AG10803 (cell line): ENCODE data around the gene AKT2.

ENCODE experiments used
- DNase-seq: peaks from one replicate; pipeline ENCODE4 v3.0.0; 2010; ENCODE audit warnings: low read depth
- H3K4me3 ChIP-seq: 2 replicates; pipeline ENCODE4 v1.5.1; 2011; ENCODE audit warnings: mild to moderate bottlenecking, low read length, control low read depth
- TF ChIP-seq, protein P1 (sequence below): conservative IDR thresholded peaks from 2 replicates; pipeline ENCODE4 v1.5.1; 2011; ENCODE audit warnings: mild to moderate bottlenecking, low read length, control low read depth, inconsistent platforms

AKT2 gene

DNA sequence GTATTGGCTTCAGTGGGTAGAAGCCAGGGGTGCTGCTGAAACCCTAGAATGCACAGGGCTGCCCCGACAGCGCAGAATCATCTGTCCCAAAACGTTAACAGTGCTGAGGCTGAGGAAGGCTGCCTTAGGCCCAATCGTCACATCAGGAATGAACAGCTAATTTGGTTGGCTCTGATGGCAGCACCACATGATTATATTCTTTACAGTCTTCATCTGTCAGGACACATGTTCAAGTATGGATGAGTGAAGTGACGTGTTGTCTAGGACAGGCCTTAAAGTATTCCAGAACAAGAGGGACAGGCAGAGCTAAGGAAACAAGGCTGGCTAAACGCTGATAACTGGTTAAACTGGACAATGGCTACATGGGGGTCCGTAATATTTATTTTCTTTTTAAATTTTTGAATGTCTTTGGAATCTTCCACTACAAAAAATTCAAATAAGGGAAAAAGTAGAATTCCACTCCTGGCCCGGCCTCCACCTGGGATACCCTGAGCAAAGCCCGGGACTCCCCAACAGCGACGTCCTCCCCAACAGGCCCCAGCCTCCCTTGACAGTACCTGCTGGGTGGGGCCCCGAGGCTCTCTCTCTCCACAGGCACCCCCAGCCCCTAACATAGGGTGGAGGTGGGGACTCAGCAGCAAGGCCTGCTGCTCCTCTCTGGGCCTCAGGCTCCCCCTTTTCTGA, 43.9 kb downstream of the AKT2 start:
- DNase-seq: no peak
- H3K4me3 ChIP-seq: no peak overlapping the region
- TF ChIP-seq, protein P1, sequence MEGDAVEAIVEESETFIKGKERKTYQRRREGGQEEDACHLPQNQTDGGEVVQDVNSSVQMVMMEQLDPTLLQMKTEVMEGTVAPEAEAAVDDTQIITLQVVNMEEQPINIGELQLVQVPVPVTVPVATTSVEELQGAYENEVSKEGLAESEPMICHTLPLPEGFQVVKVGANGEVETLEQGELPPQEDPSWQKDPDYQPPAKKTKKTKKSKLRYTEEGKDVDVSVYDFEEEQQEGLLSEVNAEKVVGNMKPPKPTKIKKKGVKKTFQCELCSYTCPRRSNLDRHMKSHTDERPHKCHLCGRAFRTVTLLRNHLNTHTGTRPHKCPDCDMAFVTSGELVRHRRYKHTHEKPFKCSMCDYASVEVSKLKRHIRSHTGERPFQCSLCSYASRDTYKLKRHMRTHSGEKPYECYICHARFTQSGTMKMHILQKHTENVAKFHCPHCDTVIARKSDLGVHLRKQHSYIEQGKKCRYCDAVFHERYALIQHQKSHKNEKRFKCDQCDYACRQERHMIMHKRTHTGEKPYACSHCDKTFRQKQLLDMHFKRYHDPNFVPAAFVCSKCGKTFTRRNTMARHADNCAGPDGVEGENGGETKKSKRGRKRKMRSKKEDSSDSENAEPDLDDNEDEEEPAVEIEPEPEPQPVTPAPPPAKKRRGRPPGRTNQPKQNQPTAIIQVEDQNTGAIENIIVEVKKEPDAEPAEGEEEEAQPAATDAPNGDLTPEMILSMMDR: no peak

DNA sequence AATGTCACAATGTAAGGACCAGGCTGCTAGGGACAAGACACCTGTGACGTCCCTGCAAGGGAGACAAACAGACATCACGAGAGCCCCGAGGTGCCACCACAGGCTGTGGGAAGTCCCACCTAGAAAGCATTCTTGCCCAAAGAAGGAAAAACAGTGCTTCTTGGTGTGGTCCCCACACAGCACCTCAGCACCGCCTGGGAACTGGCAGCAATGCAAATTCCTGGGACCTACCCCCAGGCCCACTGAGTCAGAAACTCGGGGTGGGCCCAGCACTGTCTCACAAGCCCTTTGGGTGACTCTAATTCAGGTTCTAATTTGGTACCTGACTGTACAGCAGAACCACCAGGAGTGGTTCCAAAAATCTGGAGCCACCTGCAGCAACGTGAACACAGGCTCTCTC, 44.8 kb downstream of the AKT2 start:
- TF ChIP-seq, protein P1: no peak
- no peak for DNase-seq
- no peak overlapping the region for H3K4me3 ChIP-seq

DNA sequence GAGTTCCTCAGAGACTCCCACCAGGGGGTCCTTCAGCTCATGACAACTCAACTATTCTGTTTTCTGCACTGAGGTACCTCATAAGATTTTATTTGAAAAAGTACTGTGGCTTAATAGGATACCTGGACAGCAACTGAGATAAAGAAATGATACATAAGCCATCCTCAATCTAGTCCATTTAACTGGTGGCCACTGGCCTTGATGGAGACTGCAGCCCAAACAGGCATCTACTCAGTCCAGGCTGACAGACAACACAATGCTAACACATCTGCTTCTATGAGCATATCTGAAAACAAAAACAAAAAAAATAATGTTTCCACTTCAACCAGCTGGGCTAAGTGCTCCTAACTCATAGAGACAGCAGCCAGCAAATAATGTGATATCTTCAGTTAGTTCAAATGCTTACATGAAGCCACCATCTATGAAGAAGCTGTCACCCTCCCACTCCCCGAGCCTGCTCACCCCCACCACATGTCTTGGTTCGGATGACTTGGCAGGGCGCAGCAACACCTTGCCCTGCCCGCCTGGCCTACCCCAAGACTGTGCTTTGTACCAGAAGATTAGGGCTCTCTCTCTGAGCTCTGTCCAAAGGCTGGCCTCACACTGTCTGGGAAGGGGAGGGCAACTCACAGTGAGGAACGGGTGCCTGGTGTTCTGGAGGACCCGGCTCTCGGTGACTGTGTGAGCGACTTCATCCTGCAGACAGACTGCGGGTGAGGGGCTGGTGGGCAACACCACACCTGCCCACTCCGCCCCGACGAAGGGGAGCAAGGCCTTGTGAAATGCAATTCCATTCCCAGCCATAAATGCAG, 45.5 kb downstream of the AKT2 start:
- H3K4me3 ChIP-seq: no peak overlapping the region
- no peak for DNase-seq
- TF ChIP-seq, protein P1: no peak

DNA sequence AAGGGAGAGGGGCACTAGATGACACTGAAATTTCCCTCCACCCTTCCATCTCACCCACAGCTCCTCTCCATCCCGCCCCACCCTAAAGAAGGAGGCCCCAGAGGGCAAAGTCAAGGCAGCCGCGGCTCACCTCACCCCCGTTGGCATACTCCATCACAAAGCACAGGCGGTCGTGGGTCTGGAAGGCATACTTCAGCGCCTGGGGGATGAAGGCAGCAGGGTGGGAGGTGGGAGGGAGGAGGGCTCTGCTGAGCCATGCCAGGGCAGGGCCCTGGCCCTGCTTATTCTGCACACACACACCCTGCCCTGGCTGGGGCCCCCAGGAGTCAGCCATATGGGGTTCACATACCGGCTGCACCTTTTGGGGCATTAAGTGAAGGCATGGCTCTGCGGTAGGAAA, 46.4 kb downstream of the AKT2 start:
- TF ChIP-seq, protein P1: no peak
- DNase-seq: no peak
- no peak overlapping the region for H3K4me3 ChIP-seq

DNA sequence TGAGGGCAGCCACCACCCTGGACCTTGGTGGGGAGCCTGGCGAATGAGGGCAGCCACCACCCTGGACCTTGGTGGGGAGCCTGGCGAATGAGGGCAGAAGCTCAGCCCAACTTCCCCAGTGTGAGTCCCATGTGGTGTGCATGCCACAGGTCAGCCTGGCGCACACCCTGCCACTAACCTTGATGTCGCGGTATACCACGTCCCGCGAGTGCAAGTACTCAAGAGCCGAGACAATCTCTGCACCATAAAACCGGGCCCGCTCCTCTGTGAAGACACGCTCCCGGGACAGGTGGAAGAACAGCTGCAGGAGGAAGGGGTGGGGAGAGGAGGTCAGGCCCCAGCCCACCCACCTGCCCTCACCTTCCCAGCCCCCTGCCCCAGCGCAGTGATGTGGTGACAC, 47.4 kb downstream of the AKT2 start:
- TF ChIP-seq, protein P1: no peak
- DNase-seq: no peak
- no peak overlapping the region for H3K4me3 ChIP-seq

- TF ChIP-seq, protein P1: no peak
- DNase-seq: no peak
- H3K4me3 ChIP-seq: no peak overlapping the region
These were observed 48.8 kb downstream of the AKT2 start for GRCh38 chr19:40236366-40236765.

GRCh38 chr19:40236026-40236355, 49.2 kb downstream of the AKT2 start:
- no peak overlapping the region for H3K4me3 ChIP-seq
- TF ChIP-seq, protein P1: no peak
- no peak for DNase-seq
